ENCODE data around the gene SEMA5A.

DNA sequence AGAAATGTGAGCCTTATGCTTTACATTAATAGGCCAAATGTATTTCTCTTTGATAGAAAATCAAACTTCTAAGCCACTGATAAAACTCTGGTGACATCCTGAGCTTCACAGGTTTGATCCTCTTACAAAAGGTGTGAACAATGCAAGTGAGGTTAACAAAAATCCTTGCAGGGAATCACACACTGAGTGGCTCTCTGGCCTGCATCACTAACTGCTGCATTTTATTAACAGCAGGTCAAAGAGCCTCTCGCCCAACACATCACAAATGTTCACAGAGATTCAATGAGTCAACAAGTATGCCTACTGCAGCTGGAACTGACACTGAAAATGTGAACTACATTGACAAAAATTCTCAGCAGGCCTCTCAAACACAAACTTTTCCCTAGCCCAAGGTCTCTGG is 122.3 kb downstream of the SEMA5A start:
- TF ChIP-seq CTCF (IDR thresholded peaks at IDR 0.05) (no peak), POLR2A (IDR thresholded peaks at IDR 0.05) (no peak), EP300 (IDR thresholded peaks at IDR 0.05; ENCODE audit: low read depth) (no peak)
